Hindlimb muscle (tissue), 1 donor: Measurements from ENCODE around the gene SRGAP2B. TPM values are rescaled to one million over a fixed set of nuclear protein-coding genes. Genes with fewer than 3 reads are reported as not detected.
"Not testable (repeated sequence)": the region's sequence is repeated elsewhere in the genome, so short reads cannot be mapped to it uniquely, and the experiment has no call there.

Source experiments
- DNase-seq: peaks from one replicate; pipeline ENCODE4 v3.0.0-alpha.2; 2013
- polyA plus RNA-seq: library from polyadenylated mRNA; unstranded; fragments of 120-200 nt; gene quantifications from one replicate; pipeline ENCODE4 v1.2.1, GENCODE V29; 2013; ENCODE audit not compliant: insufficient read length

Gene SRGAP2B
- polyA plus RNA-seq, 1 donor = 48.0 TPM

GRCh38 chr1:145082483-145083255, 12.5 kb downstream of the SRGAP2B start:
- DNase-seq = not testable (repeated sequence)

GRCh38 chr1:145080193-145080592, 14.9 kb downstream of the SRGAP2B start:
- DNase-seq = not testable (repeated sequence)

- not testable (repeated sequence) for DNase-seq
These were observed 15.4 kb downstream of the SRGAP2B start for GRCh38 chr1:145079737-145080136.

- not testable (repeated sequence) for DNase-seq
These were observed 16.2 kb downstream of the SRGAP2B start for GRCh38 chr1:145078787-145079370.

- not testable (repeated sequence) for DNase-seq
These were observed 17.0 kb downstream of the SRGAP2B start for GRCh38 chr1:145077872-145078786.

- DNase-seq = not testable (repeated sequence)
These were observed 18.3 kb downstream of the SRGAP2B start for GRCh38 chr1:145076877-145077276.

GRCh38 chr1:145074021-145074559, 21.0 kb downstream of the SRGAP2B start:
- not testable (repeated sequence) for DNase-seq

- DNase-seq = not testable (repeated sequence)
These were observed 23.6 kb downstream of the SRGAP2B start for GRCh38 chr1:145071569-145071968.

GRCh38 chr1:145066486-145066885, 28.6 kb downstream of the SRGAP2B start:
- not testable (repeated sequence) for DNase-seq

- not testable (repeated sequence) for DNase-seq
These were observed 29.8 kb downstream of the SRGAP2B start for GRCh38 chr1:145065194-145065826.

GRCh38 chr1:145063941-145064648, 31.0 kb downstream of the SRGAP2B start:
- not testable (repeated sequence) for DNase-seq

- not testable (repeated sequence) for DNase-seq
These were observed 31.8 kb downstream of the SRGAP2B start for GRCh38 chr1:145063285-145063684.

GRCh38 chr1:145058184-145058583, 36.9 kb downstream of the SRGAP2B start:
- DNase-seq = not testable (repeated sequence)

GRCh38 chr1:145055217-145055760, 39.8 kb downstream of the SRGAP2B start:
- not testable (repeated sequence) for DNase-seq

GRCh38 chr1:145053428-145053827, 41.7 kb downstream of the SRGAP2B start:
- DNase-seq = not testable (repeated sequence)

- not testable (repeated sequence) for DNase-seq
These were observed 42.9 kb downstream of the SRGAP2B start for GRCh38 chr1:145052019-145052776.

GRCh38 chr1:145048181-145048856, 46.8 kb downstream of the SRGAP2B start:
- not testable (repeated sequence) for DNase-seq

GRCh38 chr1:145047553-145047952, 47.6 kb downstream of the SRGAP2B start:
- DNase-seq = not testable (repeated sequence)

- not testable (repeated sequence) for DNase-seq
These were observed 49.4 kb downstream of the SRGAP2B start for GRCh38 chr1:145045571-145046273.
